ENCODE data around the gene FBXO40.

The FBXO40 gene

GRCh38 chr3:121665488-121665887 is 72.3 kb downstream of the FBXO40 start:
- DNase-seq = no peak

GRCh38 chr3:121667333-121667732 is 74.2 kb downstream of the FBXO40 start:
- no peak for DNase-seq

GRCh38 chr3:121670676-121671075 is 77.5 kb downstream of the FBXO40 start:
- DNase-seq = no peak

GRCh38 chr3:121677141-121677540 is 84.0 kb downstream of the FBXO40 start:
- DNase-seq = no peak
